HEK293 (cell line): ENCODE results near the gene POU4F2.

Experiments
- CTCF ChIA-PET: fragments of 350-600 bp; formaldehyde crosslinking; extraction: SDS; loops from one replicate; lab custom pipeline; 2021; ENCODE audit warnings: antibody characterized with exemption; lab: Yijun Ruan, JAX
- POLR2A ChIA-PET: fragments of 300-600 bp; formaldehyde crosslinking; extraction: SDS; loops from one replicate; lab custom pipeline; 2020; ENCODE audit warnings: antibody characterized with exemption, inconsistent platforms; lab: Yijun Ruan, JAX
- H3K27ac ChIP-seq: fragments of 200-500 bp; sonication (Bioruptor generic); 2 replicates; pipeline ENCODE4 v1.5.1; 2014; ENCODE audit warnings: low read depth, low read length, control low read depth, inconsistent platforms; ENCODE audit errors: extremely low read depth
- H3K36me3 ChIP-seq, 2 experiments: fragments of 200-500 bp in 1 of 2; sonication (Bioruptor generic) in 1 of 2; 1 replicate in 1 of 2; 2 replicates in 1 of 2; pipeline ENCODE4 v1.5.1; 2014 to 2017; ENCODE audit warnings: inconsistent platforms in 2 of 2, low read length in 2 of 2; ENCODE audit not compliant: control insufficient read depth in 2 of 2, insufficient read depth in 1 of 2
- H3K4me1 ChIP-seq: fragments of 200-500 bp; sonication (Bioruptor generic); 2 replicates; pipeline ENCODE4 v1.5.1; 2014; ENCODE audit warnings: mild to moderate bottlenecking, low read length, inconsistent platforms; ENCODE audit not compliant: control insufficient read depth, insufficient read depth
- H3K4me3 ChIP-seq: 2 replicates; pipeline ENCODE4 v1.5.1; 2011; ENCODE audit warnings: low read depth, mild to moderate bottlenecking, control low read depth, low read length, moderate library complexity
- H3K9me3 ChIP-seq: fragments of 200-500 bp; sonication (Bioruptor generic); 2 replicates; pipeline ENCODE4 v1.5.1; 2014; ENCODE audit warnings: low read depth, low read length, inconsistent platforms; ENCODE audit not compliant: control insufficient read depth, insufficient read depth
- BCL11B ChIP-seq: fragments of 450-650 bp; formaldehyde crosslinking; IDR thresholded peaks from 2 replicates; pipeline ENCODE4 v1.5.1; 2016; ENCODE audit warnings: low read depth, missing biosample characterization, missing genetic modification characterization
- MZF1 ChIP-seq: fragments of 450-650 bp; formaldehyde crosslinking; IDR thresholded peaks from 2 replicates; pipeline ENCODE4 v1.5.1; 2017; ENCODE audit warnings: missing biosample characterization, missing genetic modification characterization, borderline replicate concordance
- RBAK ChIP-seq: fragments of 450-650 bp; formaldehyde crosslinking; IDR thresholded peaks from 2 replicates; pipeline ENCODE4 v1.5.1; 2016; ENCODE audit warnings: missing biosample characterization, missing genetic modification characterization
- ZNF16 ChIP-seq: fragments of 450-650 bp; formaldehyde crosslinking; IDR thresholded peaks from 2 replicates; pipeline ENCODE4 v1.5.1; 2016; ENCODE audit warnings: low read depth, missing biosample characterization, missing genetic modification characterization
- ZNF221 ChIP-seq: fragments of 450-650 bp; formaldehyde crosslinking; IDR thresholded peaks from 2 replicates; pipeline ENCODE4 v1.5.1; 2017; ENCODE audit warnings: missing biosample characterization, missing genetic modification characterization, borderline replicate concordance
- ZNF544 ChIP-seq: fragments of 450-650 bp; formaldehyde crosslinking; IDR thresholded peaks from 2 replicates; pipeline ENCODE4 v1.5.0; 2017; ENCODE audit warnings: missing biosample characterization, missing genetic modification characterization
- ZNF561 ChIP-seq: fragments of 450-650 bp; IDR thresholded peaks from 2 replicates; pipeline ENCODE4 v1.5.1; 2018; ENCODE audit warnings: missing biosample characterization, missing genetic modification characterization, borderline replicate concordance
- ZNF747 ChIP-seq: fragments of 450-650 bp; formaldehyde crosslinking; IDR thresholded peaks from 2 replicates; pipeline ENCODE4 v1.5.1; 2016; ENCODE audit warnings: missing biosample characterization, missing genetic modification characterization
- ZNF830 ChIP-seq: fragments of 450-650 bp; IDR thresholded peaks from 2 replicates; pipeline ENCODE4 v1.5.0; 2018; ENCODE audit warnings: missing biosample characterization, missing genetic modification characterization, low read depth, mild to moderate bottlenecking, moderate library complexity
- ZSCAN23 ChIP-seq: fragments of 450-650 bp; formaldehyde crosslinking; IDR thresholded peaks from 2 replicates; pipeline ENCODE4 v1.5.1; 2016; ENCODE audit warnings: missing biosample characterization, missing genetic modification characterization
- TF ChIP-seq, protein P1 (sequence below): fragments of 450-650 bp; formaldehyde crosslinking; IDR thresholded peaks from 2 replicates; pipeline ENCODE4 v1.5.1; 2016; ENCODE audit warnings: missing biosample characterization, missing genetic modification characterization
- TF ChIP-seq, protein P2 (sequence below): fragments of 450-650 bp; formaldehyde crosslinking; IDR thresholded peaks from 2 replicates; pipeline ENCODE4 v1.5.1; 2016; ENCODE audit warnings: missing biosample characterization, missing genetic modification characterization, borderline replicate concordance
- TF ChIP-seq, protein P3 (sequence below): fragments of 450-650 bp; formaldehyde crosslinking; IDR thresholded peaks from 2 replicates; pipeline ENCODE4 v1.5.1; 2017; ENCODE audit warnings: missing biosample characterization, missing genetic modification characterization

The POU4F2 gene

DNA sequence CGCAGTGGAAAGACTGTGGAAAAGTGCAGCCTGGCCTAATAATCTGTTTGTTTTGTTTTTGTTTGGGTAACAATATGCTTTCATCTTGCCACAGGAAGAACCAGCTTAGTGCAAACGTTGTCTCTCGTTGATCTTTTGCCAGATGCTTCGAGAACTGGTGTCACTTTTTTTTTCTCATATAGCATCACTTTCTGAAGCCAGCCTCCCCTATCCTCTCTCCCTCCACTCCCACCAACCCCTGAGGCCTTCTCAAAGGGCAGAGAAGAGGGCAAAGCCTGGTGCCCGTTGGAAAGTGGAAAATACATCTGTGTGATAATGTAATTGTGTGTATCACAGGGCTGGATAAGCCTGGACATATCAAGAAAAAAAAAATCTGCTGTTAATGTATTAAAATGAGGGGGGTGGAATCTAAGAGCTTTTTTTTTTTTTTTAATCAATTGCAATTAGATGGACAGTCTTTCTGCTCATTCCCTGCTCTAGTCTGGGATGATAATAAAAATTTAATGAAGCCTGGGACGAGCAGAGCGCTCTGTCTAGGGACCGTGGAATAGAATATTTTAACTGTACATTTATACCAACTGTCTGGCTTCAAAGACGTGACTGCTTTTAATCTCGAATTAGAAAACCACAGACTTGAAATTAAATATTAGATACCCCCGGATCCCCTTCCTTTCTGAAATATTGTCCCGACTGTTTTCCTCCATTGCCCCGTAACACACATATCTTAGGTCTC, 8.1 kb downstream of the POU4F2 start:
- Histone ChIP-seq H3K36me3 (no peaks in the 10 kb centered on the region), H3K9me3 (no peaks in the 10 kb centered on the region), H3K4me1 (no peaks in the 10 kb centered on the region), H3K4me3 (no peak overlapping the region), H3K27ac (no peak overlapping the region)
- TF ChIP-seq ZNF16 (tag by site-specific recombination): no peak
- TF ChIP-seq MZF1 (tag by site-specific recombination): no peak
- no peak for TF ChIP-seq ZNF830
- no peak for TF ChIP-seq ZSCAN23 (tag by site-specific recombination)
- TF ChIP-seq RBAK (tag by site-specific recombination): no peak
- TF ChIP-seq, protein P1, sequence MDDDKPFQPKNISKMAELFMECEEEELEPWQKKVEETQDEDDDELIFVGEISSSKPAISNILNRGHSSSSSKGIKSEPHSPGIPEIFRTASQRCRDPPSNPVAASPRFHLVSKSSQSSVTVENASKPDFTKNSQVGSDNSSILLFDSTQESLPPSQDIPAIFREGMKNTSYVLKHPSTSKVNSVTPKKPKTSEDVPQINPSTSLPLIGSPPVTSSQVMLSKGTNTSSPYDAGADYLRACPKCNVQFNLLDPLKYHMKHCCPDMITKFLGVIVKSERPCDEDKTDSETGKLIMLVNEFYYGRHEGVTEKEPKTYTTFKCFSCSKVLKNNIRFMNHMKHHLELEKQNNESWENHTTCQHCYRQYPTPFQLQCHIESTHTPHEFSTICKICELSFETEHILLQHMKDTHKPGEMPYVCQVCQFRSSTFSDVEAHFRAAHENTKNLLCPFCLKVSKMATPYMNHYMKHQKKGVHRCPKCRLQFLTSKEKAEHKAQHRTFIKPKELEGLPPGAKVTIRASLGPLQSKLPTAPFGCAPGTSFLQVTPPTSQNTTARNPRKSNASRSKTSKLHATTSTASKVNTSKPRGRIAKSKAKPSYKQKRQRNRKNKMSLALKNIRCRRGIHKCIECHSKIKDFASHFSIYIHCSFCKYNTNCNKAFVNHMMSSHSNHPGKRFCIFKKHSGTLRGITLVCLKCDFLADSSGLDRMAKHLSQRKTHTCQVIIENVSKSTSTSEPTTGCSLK: no peak
- TF ChIP-seq, protein P2, sequence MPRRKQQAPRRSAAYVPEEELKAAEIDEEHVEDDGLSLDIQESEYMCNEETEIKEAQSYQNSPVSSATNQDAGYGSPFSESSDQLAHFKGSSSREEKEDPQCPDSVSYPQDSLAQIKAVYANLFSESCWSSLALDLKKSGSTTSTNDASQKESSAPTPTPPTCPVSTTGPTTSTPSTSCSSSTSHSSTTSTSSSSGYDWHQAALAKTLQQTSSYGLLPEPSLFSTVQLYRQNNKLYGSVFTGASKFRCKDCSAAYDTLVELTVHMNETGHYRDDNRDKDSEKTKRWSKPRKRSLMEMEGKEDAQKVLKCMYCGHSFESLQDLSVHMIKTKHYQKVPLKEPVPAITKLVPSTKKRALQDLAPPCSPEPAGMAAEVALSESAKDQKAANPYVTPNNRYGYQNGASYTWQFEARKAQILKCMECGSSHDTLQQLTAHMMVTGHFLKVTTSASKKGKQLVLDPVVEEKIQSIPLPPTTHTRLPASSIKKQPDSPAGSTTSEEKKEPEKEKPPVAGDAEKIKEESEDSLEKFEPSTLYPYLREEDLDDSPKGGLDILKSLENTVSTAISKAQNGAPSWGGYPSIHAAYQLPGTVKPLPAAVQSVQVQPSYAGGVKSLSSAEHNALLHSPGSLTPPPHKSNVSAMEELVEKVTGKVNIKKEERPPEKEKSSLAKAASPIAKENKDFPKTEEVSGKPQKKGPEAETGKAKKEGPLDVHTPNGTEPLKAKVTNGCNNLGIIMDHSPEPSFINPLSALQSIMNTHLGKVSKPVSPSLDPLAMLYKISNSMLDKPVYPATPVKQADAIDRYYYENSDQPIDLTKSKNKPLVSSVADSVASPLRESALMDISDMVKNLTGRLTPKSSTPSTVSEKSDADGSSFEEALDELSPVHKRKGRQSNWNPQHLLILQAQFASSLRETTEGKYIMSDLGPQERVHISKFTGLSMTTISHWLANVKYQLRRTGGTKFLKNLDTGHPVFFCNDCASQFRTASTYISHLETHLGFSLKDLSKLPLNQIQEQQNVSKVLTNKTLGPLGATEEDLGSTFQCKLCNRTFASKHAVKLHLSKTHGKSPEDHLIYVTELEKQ (tag by site-specific recombination): no peak
- TF ChIP-seq, protein P3, sequence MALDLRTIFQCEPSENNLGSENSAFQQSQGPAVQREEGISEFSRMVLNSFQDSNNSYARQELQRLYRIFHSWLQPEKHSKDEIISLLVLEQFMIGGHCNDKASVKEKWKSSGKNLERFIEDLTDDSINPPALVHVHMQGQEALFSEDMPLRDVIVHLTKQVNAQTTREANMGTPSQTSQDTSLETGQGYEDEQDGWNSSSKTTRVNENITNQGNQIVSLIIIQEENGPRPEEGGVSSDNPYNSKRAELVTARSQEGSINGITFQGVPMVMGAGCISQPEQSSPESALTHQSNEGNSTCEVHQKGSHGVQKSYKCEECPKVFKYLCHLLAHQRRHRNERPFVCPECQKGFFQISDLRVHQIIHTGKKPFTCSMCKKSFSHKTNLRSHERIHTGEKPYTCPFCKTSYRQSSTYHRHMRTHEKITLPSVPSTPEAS: no peak
- no peak for TF ChIP-seq ZNF221 (tag by site-specific recombination)
- no peak for TF ChIP-seq BCL11B (tag by site-specific recombination)
- ChIA-PET POLR2A (no interaction called here), CTCF (no interaction called here)

DNA sequence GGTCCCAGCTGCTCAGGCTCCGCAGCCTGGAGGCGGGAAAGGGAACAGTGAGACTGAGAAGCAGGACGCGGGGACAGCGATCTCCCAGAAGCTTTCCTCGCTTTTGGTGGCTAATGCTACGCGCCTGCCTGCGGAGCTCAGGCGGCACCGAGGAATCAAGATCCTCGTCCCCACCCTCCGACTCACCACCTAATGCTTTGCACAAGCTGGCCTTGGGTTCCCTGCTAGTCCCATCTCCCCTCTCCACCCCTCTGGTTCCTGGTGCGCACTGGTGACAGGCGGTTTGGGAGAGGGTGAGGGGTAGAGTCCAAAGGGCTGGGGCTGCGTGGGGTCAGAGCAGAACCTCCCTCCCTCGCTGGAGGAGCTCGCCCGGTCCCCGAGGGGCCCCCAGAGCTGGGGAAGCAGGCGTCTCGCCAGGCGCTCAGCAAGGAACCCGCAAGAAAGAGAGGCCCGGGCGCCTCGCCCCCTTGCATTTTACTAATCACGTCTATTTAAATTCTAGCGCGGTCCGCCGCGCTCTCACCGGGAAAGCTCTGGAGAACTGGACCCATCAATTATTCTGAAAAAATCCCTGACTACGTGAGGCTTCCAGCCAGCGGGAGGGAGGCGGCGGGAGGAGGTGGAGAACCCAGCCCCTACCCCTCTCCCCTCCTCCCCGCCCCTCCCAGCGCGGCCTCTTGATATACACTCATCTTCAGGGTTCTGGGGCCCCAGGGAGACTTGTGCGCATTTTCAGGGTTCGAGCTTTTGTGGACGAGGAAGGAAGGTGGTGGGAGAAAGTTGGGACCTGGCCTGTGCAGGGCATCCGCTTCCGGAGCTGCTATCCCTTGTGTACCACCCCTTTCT, 9.1 kb downstream of the POU4F2 start:
- Histone ChIP-seq H3K4me3 (no peak overlapping the region), H3K4me1 (no peaks in the 10 kb centered on the region), H3K9me3 (no peaks in the 10 kb centered on the region), H3K27ac (no peak overlapping the region), H3K36me3 (no peaks in the 10 kb centered on the region)
- no peak for TF ChIP-seq ZNF747 (tag by site-specific recombination)
- no peak for TF ChIP-seq ZNF561 (tag by site-specific recombination)
- TF ChIP-seq ZNF544 (tag by site-specific recombination): no peak
- POLR2A ChIA-PET: no interaction called here
- CTCF ChIA-PET: interaction anchor here (0.6 kb wide), 1 partner anchor 178 kb away, joined by 3 read pairs; no protein-coding TSS in a partner anchor
